IPS-NIHi7 (cell line): ENCODE results near the gene LIME1.
A peak's percentile ranks its signal among the peaks of the same experiment; 100 is the strongest.
"Not testable (repeated sequence)": the region's sequence is repeated elsewhere in the genome, so short reads cannot be mapped to it uniquely, and the experiment has no call there.

ENCODE experiments used
- DNase-seq: peaks from one replicate; pipeline ENCODE4 v3.0.0; 2012; ENCODE audit warnings: mixed read lengths; ENCODE audit errors: extremely low spot score

LIME1 gene

GRCh38 chr20:63771046-63771707, 34.7 kb downstream of the LIME1 start:
- DNase-seq: no peak

GRCh38 chr20:63772781-63773518, 36.5 kb downstream of the LIME1 start:
- DNase-seq: no peak

GRCh38 chr20:63773571-63774241, 37.2 kb downstream of the LIME1 start:
- no peak for DNase-seq

- DNase-seq: no peak
Observed at GRCh38 chr20:63774306-63774705, 37.8 kb downstream of the LIME1 start.

GRCh38 chr20:63775096-63775978, 38.9 kb downstream of the LIME1 start:
- DNase-seq: peak; percentile 94

- DNase-seq: not testable (repeated sequence)
Observed at GRCh38 chr20:63776875-63777274, 40.4 kb downstream of the LIME1 start.

- DNase-seq: no peak
Observed at GRCh38 chr20:63777614-63778013, 41.1 kb downstream of the LIME1 start.

GRCh38 chr20:63778034-63778752, 41.7 kb downstream of the LIME1 start:
- no peak for DNase-seq

- no peak for DNase-seq
Observed at GRCh38 chr20:63778857-63779256, 42.4 kb downstream of the LIME1 start.

- no peak for DNase-seq
Observed at GRCh38 chr20:63781181-63781580, 44.7 kb downstream of the LIME1 start.

GRCh38 chr20:63782051-63782471, 45.6 kb downstream of the LIME1 start:
- DNase-seq: no peak

GRCh38 chr20:63782521-63782971, 46.1 kb downstream of the LIME1 start:
- DNase-seq: no peak

- DNase-seq: no peak
Observed at GRCh38 chr20:63783970-63784369, 47.5 kb downstream of the LIME1 start.

- DNase-seq: no peak
Observed at GRCh38 chr20:63785691-63786131, 49.2 kb downstream of the LIME1 start.

- no peak for DNase-seq
Observed at GRCh38 chr20:63787302-63787701, 50.8 kb downstream of the LIME1 start.

GRCh38 chr20:63787749-63788148, 51.3 kb downstream of the LIME1 start:
- no peak for DNase-seq
